Dermis microvascular lymphatic vessel endothelial cell (primary cell): Measurements from ENCODE around the gene SEPHS2. TPM values are rescaled to one million over a fixed set of nuclear protein-coding genes. Genes with fewer than 3 reads are reported as not detected.
"Not testable (repeated sequence)": the region's sequence is repeated elsewhere in the genome, so short reads cannot be mapped to it uniquely, and the experiment has no call there.

Experiments used
- DNase-seq, 2 donors: peaks; one replicate each; pipeline versions ENCODE4 v3.0.0 to v3.0.0-alpha.2; 2010; ENCODE audit warnings: low read depth in 2 of 2
- total RNA-seq: library from RNA; depleted of rRNA; stranded (reverse); fragments of >200 nt; gene quantifications from 2 replicates; pipeline ENCODE4 v1.2.1, GENCODE V29; 2014

SEPHS2 gene
- total RNA-seq, 1 donor from 2014 or later = 13.6 TPM

DNA sequence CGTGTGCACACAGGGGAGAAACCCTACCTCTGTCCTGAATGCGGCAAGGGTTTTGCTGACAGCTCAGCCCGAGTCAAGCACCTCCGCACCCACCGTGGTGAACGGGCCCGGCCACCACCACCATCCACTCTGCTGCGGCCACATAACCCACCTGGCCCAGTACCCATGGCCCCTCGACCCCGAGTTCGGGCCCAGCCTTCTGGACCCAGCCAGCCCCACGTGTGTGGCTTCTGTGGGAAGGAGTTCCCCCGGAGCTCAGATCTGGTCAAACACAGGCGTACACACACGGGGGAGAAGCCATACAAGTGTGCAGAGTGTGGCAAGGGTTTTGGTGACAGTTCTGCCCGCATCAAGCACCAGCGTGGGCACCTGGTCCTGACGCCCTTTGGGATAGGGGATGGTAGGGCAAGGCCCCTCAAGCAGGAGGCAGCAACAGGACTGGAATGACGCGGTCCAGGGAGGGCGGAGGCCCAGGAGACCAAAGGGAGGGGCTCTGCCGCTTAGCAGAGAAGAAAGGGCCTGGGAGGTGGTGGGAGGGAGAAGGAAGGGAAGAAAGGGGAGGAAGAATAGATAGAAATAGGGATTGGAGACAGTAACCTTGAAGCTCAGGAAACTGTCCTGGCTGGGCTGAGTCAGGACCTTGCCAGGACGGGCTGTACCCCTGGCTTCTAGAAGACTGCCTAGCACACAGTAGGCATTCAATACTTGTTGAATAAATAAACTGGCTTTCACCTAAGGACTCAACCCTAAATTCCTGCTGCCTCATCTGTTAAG is 46.8 kb downstream of the SEPHS2 start:
- no peak for DNase-seq

DNA sequence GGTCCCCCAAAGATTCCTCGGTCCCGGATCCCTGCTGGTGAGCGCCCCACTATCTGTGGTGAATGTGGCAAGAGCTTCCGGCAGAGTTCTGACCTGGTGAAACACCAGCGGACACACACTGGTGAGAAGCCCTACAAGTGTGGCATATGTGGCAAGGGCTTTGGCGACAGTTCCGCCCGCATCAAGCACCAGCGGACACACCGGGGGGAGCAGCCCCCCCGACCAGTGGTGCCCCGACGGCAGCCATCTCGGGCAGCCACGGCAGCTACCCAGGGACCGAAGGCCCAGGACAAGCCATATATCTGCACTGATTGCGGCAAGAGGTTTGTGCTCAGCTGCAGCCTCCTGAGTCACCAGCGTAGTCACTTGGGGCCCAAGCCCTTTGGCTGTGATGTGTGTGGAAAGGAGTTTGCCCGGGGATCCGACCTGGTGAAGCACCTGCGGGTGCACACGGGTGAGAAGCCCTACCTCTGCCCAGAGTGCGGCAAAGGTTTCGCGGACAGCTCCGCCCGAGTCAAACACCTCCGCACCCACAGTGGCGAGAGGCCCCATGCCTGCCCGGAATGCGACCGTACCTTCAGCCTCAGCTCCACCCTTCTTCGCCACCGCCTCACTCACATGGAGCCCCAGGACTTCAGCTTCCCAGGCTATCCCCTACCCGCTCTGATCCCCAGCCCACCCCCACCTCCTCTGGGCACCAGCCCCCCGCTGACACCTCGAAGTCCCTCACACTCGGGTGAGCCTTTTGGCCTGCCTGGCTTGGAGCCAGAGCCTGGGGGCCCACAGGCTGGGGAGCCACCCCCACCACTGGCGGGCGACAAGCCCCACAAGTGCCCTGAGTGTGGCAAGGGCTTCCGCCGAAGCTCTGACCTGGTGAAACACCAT is 47.7 kb downstream of the SEPHS2 start:
- DNase-seq = no peak

DNA sequence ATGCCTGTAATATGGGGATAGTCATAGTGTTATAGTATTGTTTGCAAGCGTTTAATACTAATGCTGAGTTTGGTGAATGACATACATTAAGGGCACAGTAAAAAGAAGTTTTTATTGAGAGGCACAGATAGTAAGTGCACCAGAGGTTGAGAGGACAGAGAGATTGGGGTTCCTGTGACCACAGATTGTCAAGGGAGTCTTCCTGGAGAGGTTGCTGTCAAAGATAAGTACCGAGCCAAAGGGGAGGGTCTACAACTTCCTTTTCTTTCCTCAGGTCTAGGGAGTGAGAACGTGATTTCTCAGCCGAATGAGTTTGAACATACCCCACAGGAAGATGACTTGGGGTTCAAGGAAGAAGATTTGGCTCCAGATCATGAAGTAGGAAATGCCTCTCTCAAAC is 48.6 kb downstream of the SEPHS2 start:
- no peak for DNase-seq

DNA sequence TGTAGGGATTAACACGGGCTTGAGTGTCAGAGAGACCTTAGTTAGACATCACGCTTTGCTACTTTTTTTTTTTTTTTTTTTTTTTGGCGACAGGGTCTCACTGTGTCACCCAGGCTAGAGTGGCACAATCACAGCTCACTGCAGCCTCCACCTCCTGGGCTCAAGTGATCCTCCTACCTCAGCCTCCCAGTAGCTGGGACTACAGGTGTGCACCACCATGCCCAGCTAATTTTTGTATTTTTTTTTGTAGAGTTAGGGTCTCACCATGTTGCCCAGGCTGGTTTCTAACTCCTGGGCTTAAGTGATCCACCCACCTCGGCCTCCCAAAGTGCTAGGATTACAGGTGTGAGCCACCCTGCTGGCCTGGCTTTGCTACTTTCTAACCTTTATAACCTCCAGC is 49.0 kb downstream of the SEPHS2 start:
- DNase-seq = not testable (repeated sequence)

DNA sequence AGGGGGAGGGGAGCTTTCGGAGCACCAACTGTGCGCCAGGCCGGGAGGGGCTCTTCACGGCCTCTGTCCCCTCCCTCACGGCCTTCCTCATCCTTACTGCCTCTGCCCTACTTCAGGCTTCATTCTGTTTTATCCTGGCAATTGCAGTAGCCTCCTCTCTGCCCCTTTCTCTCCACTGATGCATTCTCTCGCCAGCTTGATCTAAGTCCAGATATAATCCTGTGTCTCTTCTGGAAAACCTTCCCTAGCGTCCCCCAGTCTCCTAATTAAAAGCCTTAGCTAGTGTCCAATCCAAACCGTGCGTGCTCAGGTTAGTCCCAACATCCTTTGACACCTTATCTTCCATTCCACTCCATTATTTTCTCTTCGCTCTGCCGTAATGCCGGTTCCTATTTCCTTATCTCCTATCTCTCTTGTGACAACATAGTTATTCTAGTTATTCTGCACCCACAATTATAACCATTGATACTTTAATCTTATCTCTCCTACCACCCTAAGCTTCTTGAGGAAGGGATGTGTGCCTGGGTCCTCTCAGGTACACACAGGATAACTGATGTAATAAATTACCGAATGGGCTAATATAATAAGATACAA is 49.6 kb downstream of the SEPHS2 start:
- peak in 1 of 2 donors; percentile 38 for DNase-seq

DNA sequence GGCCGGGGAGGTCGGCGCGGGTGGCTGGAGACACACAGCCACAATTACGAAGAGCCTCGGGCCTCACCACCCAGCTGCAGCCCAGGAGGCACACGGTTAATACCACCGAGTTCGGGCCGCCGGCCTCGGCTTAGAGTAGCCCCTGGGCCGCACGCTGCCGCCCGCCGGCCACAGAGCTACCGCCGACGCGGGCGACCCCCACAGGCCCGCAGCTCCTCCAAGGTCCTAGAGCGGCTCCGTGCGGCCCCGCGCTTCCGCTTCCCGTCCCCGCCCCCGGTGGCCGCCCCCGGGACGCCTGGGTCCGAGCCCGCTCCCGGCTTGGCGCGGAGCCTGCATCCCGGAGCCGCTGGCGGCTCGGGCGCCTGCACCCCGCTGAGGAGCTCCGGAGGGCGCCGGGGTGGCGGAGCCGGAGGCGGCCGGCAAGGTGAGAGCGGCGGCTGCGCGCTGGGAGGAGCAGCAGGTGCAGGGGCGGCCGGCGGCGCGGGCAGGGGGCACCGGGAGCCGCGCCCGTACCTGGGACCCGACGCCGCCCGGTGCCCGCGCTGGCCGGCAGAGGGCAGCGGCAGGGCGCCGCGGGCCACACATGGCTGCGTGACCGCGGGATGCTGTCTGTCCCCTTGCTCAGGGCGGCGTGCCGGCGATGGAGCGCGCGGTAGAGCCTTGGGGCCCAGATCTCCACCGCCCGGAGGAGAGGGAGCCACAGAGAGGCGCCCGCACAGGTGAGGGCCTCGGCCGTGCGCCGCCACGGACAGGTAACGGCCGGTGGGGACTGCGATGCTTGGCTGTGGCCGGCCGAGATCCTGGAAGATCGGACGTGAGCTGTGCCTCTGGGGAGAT is 50.3 kb downstream of the SEPHS2 start, which contains the start of gene ZNF48:
Gene ZNF48, plus strand, starts transcription at position 266 of the 837 bp plus-strand sequence. Its CDS starts 375 bp downstream, at position 641.
- peak; percentile 83 to 93 for DNase-seq

DNA sequence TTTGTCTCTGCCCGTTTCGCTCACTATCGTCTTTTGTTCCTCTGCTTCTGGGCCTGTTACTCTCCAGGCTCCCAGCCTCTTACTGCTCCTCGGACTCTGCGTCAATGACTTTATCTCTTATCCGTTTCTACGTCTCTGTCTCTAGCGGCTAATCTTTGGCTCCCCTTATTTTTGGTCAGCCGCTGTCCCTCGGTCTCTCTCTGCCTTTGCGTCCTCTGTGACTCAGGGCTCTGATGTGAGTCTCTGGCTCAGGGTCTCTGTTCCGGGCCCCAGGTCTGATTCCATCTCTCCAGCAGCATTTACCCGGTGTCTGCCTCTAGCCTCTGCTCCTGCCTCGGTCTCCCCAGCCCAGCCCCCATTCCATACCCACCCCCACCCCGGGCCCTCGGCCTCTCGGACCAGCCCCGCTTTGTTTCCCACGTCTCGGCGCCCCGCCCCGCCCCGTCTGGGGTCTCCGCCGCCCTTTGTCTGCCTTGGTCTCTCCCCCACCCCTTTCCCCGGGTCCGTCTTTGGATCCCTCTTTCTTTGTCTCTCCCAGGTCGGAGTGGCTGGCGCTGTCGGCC is 51.0 kb downstream of the SEPHS2 start:
- DNase-seq = no peak

Other genes starting within 250 kb of the SEPHS2 start
- 2.2 and 3.3 TPM in 2 replicates for gene SULT1A3, start 246.6 kb downstream of the SEPHS2 start, total RNA-seq
- gene NPIPB13, start 197.4 kb downstream of the SEPHS2 start, total RNA-seq = 0.77 and 1.6 TPM in 2 replicates
- gene CD2BP2, start 90.6 kb downstream of the SEPHS2 start, total RNA-seq = 34.1 and 35.5 TPM in 2 replicates
- gene TBC1D10B, start 75.4 kb downstream of the SEPHS2 start, total RNA-seq = 22.2 and 31.9 TPM in 2 replicates
- gene MYL11, start 71.1 kb downstream of the SEPHS2 start, total RNA-seq = 0.64 TPM in 1 of 2 replicates, not detected in the other
- gene SEPTIN1, start 63.3 kb downstream of the SEPHS2 start, total RNA-seq = under 0.01 and 0.38 TPM in 2 replicates
- 11.4 and 15.2 TPM in 2 replicates for gene ZNF48, start 50.5 kb downstream of the SEPHS2 start, total RNA-seq
- gene ZNF771, start 38.3 kb downstream of the SEPHS2 start, total RNA-seq = 7.6 and 14.0 TPM in 2 replicates
- 80.9 and 89.8 TPM in 2 replicates for gene DCTPP1, start 15.8 kb downstream of the SEPHS2 start, total RNA-seq
- not detected in 2 replicates for gene ITGAL, start 26.9 kb upstream of the SEPHS2 start, total RNA-seq
- 13.7 and 17.7 TPM in 2 replicates for gene ZNF768, start 80.7 kb upstream of the SEPHS2 start, total RNA-seq
- gene ZNF747, start 89.0 kb upstream of the SEPHS2 start, total RNA-seq = 5.8 and 7.6 TPM in 2 replicates
- gene ZNF764, start 112.5 kb upstream of the SEPHS2 start, total RNA-seq = 3.1 and 4.3 TPM in 2 replicates
- gene ZNF688, start 125.8 kb upstream of the SEPHS2 start, total RNA-seq = 3.9 and 6.7 TPM in 2 replicates
- 6.4 and 9.6 TPM in 2 replicates for gene ZNF785, start 139.8 kb upstream of the SEPHS2 start, total RNA-seq
- gene ZNF689, start 164.5 kb upstream of the SEPHS2 start, total RNA-seq = 3.2 and 4.9 TPM in 2 replicates
- gene PRR14, start 205.1 kb upstream of the SEPHS2 start, total RNA-seq = 4.5 and 7.6 TPM in 2 replicates
- 6.9 and 13.4 TPM in 2 replicates for gene FBRS, start 212.6 kb upstream of the SEPHS2 start, total RNA-seq